HEK293 (cell line): Measurements from ENCODE around the gene RAD50.

Source experiments
- FEZF1 ChIP-seq: fragments of 450-650 bp; formaldehyde crosslinking; IDR thresholded peaks from 2 replicates; pipeline ENCODE4 v1.5.1; 2016; ENCODE audit warnings: missing biosample characterization, missing genetic modification characterization
- GLI4 ChIP-seq: fragments of 450-650 bp; formaldehyde crosslinking; IDR thresholded peaks from 2 replicates; pipeline ENCODE4 v1.5.1; 2016; ENCODE audit warnings: missing biosample characterization, missing genetic modification characterization
- KLF10 ChIP-seq: fragments of 450-650 bp; IDR thresholded peaks from 2 replicates; pipeline ENCODE4 v1.5.1; 2018; ENCODE audit warnings: missing biosample characterization, mild to moderate bottlenecking, missing genetic modification characterization
- MYNN ChIP-seq: fragments of 450-650 bp; formaldehyde crosslinking; IDR thresholded peaks from 2 replicates; pipeline ENCODE4 v1.5.1; 2016; ENCODE audit warnings: missing biosample characterization, missing genetic modification characterization, borderline replicate concordance
- OVOL3 ChIP-seq: fragments of 450-650 bp; formaldehyde crosslinking; IDR thresholded peaks from 2 replicates; pipeline ENCODE4 v1.5.1; 2016; ENCODE audit warnings: missing biosample characterization, missing genetic modification characterization
- REPIN1 ChIP-seq: fragments of 450-650 bp; formaldehyde crosslinking; IDR thresholded peaks from 2 replicates; pipeline ENCODE4 v1.5.1; 2017; ENCODE audit warnings: missing biosample characterization, missing genetic modification characterization, low read depth
- SP2 ChIP-seq: fragments of 450-650 bp; formaldehyde crosslinking; IDR thresholded peaks from 2 replicates; pipeline ENCODE4 v1.5.1; 2016; ENCODE audit warnings: missing biosample characterization, missing genetic modification characterization
- TRIM28 ChIP-seq: IDR thresholded peaks from 2 replicates; pipeline ENCODE4 v1.6.1; 2011; ENCODE audit warnings: low read length, control low read depth, borderline replicate concordance
- TSHZ1 ChIP-seq: fragments of 450-650 bp; formaldehyde crosslinking; IDR thresholded peaks from 2 replicates; pipeline ENCODE4 v1.5.1; 2016; ENCODE audit warnings: missing biosample characterization, missing genetic modification characterization, borderline replicate concordance
- ZBTB20 ChIP-seq: fragments of 450-650 bp; formaldehyde crosslinking; IDR thresholded peaks from 2 replicates; pipeline ENCODE4 v1.5.1; 2016; ENCODE audit warnings: missing biosample characterization, missing genetic modification characterization
- ZNF10 ChIP-seq: fragments of 450-650 bp; formaldehyde crosslinking; IDR thresholded peaks from 2 replicates; pipeline ENCODE4 v1.5.1; 2017; ENCODE audit warnings: missing biosample characterization, missing genetic modification characterization
- ZNF146 ChIP-seq: fragments of 450-650 bp; formaldehyde crosslinking; IDR thresholded peaks from 2 replicates; pipeline ENCODE4 v1.5.1; 2016; ENCODE audit warnings: missing biosample characterization, missing genetic modification characterization
- ZNF184 ChIP-seq: fragments of 450-650 bp; IDR thresholded peaks from 2 replicates; pipeline ENCODE4 v1.5.1; 2018; ENCODE audit warnings: missing biosample characterization, mild to moderate bottlenecking, missing genetic modification characterization
- ZNF221 ChIP-seq: fragments of 450-650 bp; formaldehyde crosslinking; IDR thresholded peaks from 2 replicates; pipeline ENCODE4 v1.5.1; 2017; ENCODE audit warnings: missing biosample characterization, missing genetic modification characterization, borderline replicate concordance
- ZNF223 ChIP-seq: fragments of 450-650 bp; formaldehyde crosslinking; IDR thresholded peaks from 2 replicates; pipeline ENCODE4 v1.5.1; 2016; ENCODE audit warnings: missing biosample characterization, missing genetic modification characterization
- ZNF239 ChIP-seq: fragments of 450-650 bp; formaldehyde crosslinking; IDR thresholded peaks from 2 replicates; pipeline ENCODE4 v1.5.1; 2016; ENCODE audit warnings: missing biosample characterization, missing genetic modification characterization
- ZNF302 ChIP-seq: fragments of 450-650 bp; formaldehyde crosslinking; IDR thresholded peaks from 2 replicates; pipeline ENCODE4 v1.5.1; 2016; ENCODE audit warnings: missing biosample characterization, missing genetic modification characterization, low read depth
- ZNF335 ChIP-seq: fragments of 450-650 bp; formaldehyde crosslinking; conservative IDR thresholded peaks from 2 replicates; pipeline ENCODE4 v1.5.1; 2016; ENCODE audit warnings: missing biosample characterization, missing genetic modification characterization
- ZNF366 ChIP-seq: fragments of 450-650 bp; formaldehyde crosslinking; conservative IDR thresholded peaks from 2 replicates; pipeline ENCODE4 v1.5.1; 2016; ENCODE audit warnings: missing biosample characterization, missing genetic modification characterization
- ZNF549 ChIP-seq: fragments of 450-650 bp; IDR thresholded peaks from 2 replicates; pipeline ENCODE4 v1.5.1; 2018; ENCODE audit warnings: missing biosample characterization, missing genetic modification characterization, mild to moderate bottlenecking, inconsistent platforms, moderate library complexity
- ZNF596 ChIP-seq: fragments of 450-650 bp; IDR thresholded peaks from 2 replicates; pipeline ENCODE4 v1.5.0; 2018; ENCODE audit warnings: missing biosample characterization, mild to moderate bottlenecking, missing genetic modification characterization, moderate library complexity
- ZNF600 ChIP-seq: fragments of 450-650 bp; formaldehyde crosslinking; IDR thresholded peaks from 2 replicates; pipeline ENCODE4 v1.5.1; 2016; ENCODE audit warnings: missing biosample characterization, missing genetic modification characterization
- ZNF621 ChIP-seq: fragments of 450-650 bp; formaldehyde crosslinking; IDR thresholded peaks from 2 replicates; pipeline ENCODE4 v1.5.1; 2017; ENCODE audit warnings: missing biosample characterization, missing genetic modification characterization
- ZNF791 ChIP-seq: fragments of 450-650 bp; formaldehyde crosslinking; IDR thresholded peaks from 2 replicates; pipeline ENCODE4 v1.5.1; 2016; ENCODE audit warnings: missing biosample characterization, missing genetic modification characterization
- ZNF843 ChIP-seq: fragments of 450-650 bp; formaldehyde crosslinking; IDR thresholded peaks from 2 replicates; pipeline ENCODE4 v1.5.1; 2016; ENCODE audit warnings: missing biosample characterization, missing genetic modification characterization
- ZSCAN5A ChIP-seq: fragments of 450-650 bp; formaldehyde crosslinking; IDR thresholded peaks from 2 replicates; pipeline ENCODE4 v1.5.1; 2016; ENCODE audit warnings: missing biosample characterization, missing genetic modification characterization
- ZXDB ChIP-seq: fragments of 450-650 bp; formaldehyde crosslinking; IDR thresholded peaks from 2 replicates; pipeline ENCODE4 v1.5.1; 2016; ENCODE audit warnings: missing biosample characterization, missing genetic modification characterization
- TF ChIP-seq, protein P1 (sequence below): fragments of 450-650 bp; formaldehyde crosslinking; IDR thresholded peaks from 2 replicates; pipeline ENCODE4 v1.5.1; 2016; ENCODE audit warnings: missing biosample characterization, missing genetic modification characterization
- TF ChIP-seq, protein P2 (sequence below): sonication (generic); formaldehyde crosslinking; IDR thresholded peaks from 2 replicates; pipeline ENCODE4 v1.8.1; 2022; ENCODE audit warnings: mild to moderate bottlenecking, moderate library complexity, missing genetic modification reagents
- TF ChIP-seq, protein P3 (sequence below): fragments of 450-650 bp; formaldehyde crosslinking; IDR thresholded peaks from 2 replicates; pipeline ENCODE4 v1.5.1; 2016; ENCODE audit warnings: missing biosample characterization, missing genetic modification characterization, low read depth
- TF ChIP-seq, protein P4 (sequence below): fragments of 450-650 bp; IDR thresholded peaks from 2 replicates; pipeline ENCODE4 v1.5.1; 2018; ENCODE audit warnings: missing biosample characterization, missing genetic modification characterization

RAD50 gene

GRCh38 chr5:132556763-132557477 lies at the start of gene RAD50 (continued):
- TF ChIP-seq MYNN (peak; percentile 12; the same call in 1 of the 2 replicates), ZNF335 (tag by site-specific recombination) (peak; percentile 94), ZNF184 (tag by site-specific recombination) (no peak), KLF10 (no peak), OVOL3 (tag by site-specific recombination) (no peak), ZNF10 (peak; percentile 81), ZNF843 (tag by site-specific recombination) (peak; percentile 62; the same call in 1 of the 2 replicates), ZNF549 (tag by site-specific recombination) (no peak), ZNF600 (tag by site-specific recombination) (peak; percentile 79), GLI4 (no peak), ZNF223 (tag by site-specific recombination) (no peak), ZXDB (tag by site-specific recombination) (peak; percentile 95), ZNF621 (no peak), REPIN1 (no peak), ZNF146 (tag by site-specific recombination) (no peak), ZNF221 (tag by site-specific recombination) (no peak), ZBTB20 (tag by site-specific recombination) (peak; percentile 72; the same call in 1 of the 2 replicates), ZNF239 (tag by site-specific recombination) (no peak), TRIM28 (no peak; the same call in 1 of the 2 replicates), ZNF302 (tag by site-specific recombination) (no peak), SP2 (tag by site-specific recombination) (peak; percentile 93), ZNF366 (tag by site-specific recombination) (no peak), FEZF1 (tag by site-specific recombination) (peak; percentile 64), ZNF596 (no peak), ZSCAN5A (tag by site-specific recombination) (0 out of 2 replicates have a peak, but pooled peaks have one; percentile 48), ZNF791 (tag by site-specific recombination) (no peak), TSHZ1 (tag by site-specific recombination) (no peak)
- TF ChIP-seq, protein P1, sequence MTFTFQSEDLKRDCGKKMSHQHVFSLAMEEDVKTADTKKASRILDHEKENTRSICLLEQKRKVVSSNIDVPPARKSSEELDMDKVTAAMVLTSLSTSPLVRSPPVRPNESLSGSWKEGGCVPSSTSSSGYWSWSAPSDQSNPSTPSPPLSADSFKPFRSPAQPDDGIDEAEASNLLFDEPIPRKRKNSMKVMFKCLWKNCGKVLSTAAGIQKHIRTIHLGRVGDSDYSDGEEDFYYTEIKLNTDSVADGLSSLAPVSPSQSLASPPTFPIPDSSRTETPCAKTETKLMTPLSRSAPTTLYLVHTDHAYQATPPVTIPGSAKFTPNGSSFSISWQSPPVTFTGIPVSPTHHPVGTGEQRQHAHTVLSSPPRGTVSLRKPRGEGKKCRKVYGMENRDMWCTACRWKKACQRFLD (tag by site-specific recombination), result no peak
- TF ChIP-seq, protein P2, sequence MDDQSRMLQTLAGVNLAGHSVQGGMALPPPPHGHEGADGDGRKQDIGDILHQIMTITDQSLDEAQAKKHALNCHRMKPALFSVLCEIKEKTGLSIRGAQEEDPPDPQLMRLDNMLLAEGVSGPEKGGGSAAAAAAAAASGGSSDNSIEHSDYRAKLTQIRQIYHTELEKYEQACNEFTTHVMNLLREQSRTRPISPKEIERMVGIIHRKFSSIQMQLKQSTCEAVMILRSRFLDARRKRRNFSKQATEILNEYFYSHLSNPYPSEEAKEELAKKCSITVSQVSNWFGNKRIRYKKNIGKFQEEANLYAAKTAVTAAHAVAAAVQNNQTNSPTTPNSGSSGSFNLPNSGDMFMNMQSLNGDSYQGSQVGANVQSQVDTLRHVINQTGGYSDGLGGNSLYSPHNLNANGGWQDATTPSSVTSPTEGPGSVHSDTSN (CRISPR knock-in tag), result peak; percentile 89
- TF ChIP-seq, protein P3, sequence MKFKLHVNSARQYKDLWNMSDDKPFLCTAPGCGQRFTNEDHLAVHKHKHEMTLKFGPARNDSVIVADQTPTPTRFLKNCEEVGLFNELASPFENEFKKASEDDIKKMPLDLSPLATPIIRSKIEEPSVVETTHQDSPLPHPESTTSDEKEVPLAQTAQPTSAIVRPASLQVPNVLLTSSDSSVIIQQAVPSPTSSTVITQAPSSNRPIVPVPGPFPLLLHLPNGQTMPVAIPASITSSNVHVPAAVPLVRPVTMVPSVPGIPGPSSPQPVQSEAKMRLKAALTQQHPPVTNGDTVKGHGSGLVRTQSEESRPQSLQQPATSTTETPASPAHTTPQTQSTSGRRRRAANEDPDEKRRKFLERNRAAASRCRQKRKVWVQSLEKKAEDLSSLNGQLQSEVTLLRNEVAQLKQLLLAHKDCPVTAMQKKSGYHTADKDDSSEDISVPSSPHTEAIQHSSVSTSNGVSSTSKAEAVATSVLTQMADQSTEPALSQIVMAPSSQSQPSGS, result no peak
- TF ChIP-seq, protein P4, sequence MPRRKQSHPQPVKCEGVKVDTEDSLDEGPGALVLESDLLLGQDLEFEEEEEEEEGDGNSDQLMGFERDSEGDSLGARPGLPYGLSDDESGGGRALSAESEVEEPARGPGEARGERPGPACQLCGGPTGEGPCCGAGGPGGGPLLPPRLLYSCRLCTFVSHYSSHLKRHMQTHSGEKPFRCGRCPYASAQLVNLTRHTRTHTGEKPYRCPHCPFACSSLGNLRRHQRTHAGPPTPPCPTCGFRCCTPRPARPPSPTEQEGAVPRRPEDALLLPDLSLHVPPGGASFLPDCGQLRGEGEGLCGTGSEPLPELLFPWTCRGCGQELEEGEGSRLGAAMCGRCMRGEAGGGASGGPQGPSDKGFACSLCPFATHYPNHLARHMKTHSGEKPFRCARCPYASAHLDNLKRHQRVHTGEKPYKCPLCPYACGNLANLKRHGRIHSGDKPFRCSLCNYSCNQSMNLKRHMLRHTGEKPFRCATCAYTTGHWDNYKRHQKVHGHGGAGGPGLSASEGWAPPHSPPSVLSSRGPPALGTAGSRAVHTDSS (tag by site-specific recombination), result no peak
